IPS DF 6.9 (cell line): Measurements from ENCODE around the gene ANKS1B.
"Not testable (repeated sequence)": the region's sequence is repeated elsewhere in the genome, so short reads cannot be mapped to it uniquely, and the experiment has no call there.

Source experiments
- DNase-seq: peaks from one replicate; pipeline ENCODE4 v3.0.0-alpha.2; 2013; ENCODE audit warnings: low read depth, low spot score
- H3K27ac ChIP-seq: one replicate; pipeline ENCODE4 v1.5.1; 2013; ENCODE audit warnings: low read length, control low read depth
- H3K27me3 ChIP-seq: 2 replicates; pipeline ENCODE4 v1.6.1; 2013; ENCODE audit warnings: mild to moderate bottlenecking, low read length; ENCODE audit not compliant: control insufficient read depth, insufficient read depth
- H3K36me3 ChIP-seq: 2 replicates; pipeline ENCODE4 v1.6.1; 2013; ENCODE audit warnings: low read length; ENCODE audit not compliant: control insufficient read depth, insufficient read depth
- H3K4me1 ChIP-seq: 2 replicates; pipeline ENCODE4 v1.6.1; 2013; ENCODE audit warnings: low read length; ENCODE audit not compliant: control insufficient read depth, insufficient read depth
- H3K4me3 ChIP-seq: 2 replicates; pipeline ENCODE4 v1.5.1; 2013; ENCODE audit warnings: mild to moderate bottlenecking, low read length
- H3K9me3 ChIP-seq: 2 replicates; pipeline ENCODE4 v1.6.1; 2013; ENCODE audit warnings: low read length, inconsistent platforms; ENCODE audit not compliant: control insufficient read depth, insufficient read depth
- WGBS: extraction: QIAGEN DNeasy Blood & Tissue Kit; methylation state at CpG from one replicate; pipeline ENCODE4 v1.1.7; 2013; ENCODE audit warnings: mixed read lengths, missing lambda C conversion rate; ENCODE audit not compliant: insufficient read length, insufficient coverage; 5-methylcytosine and 5-hydroxymethylcytosine counted together

ANKS1B gene

GRCh38 chr12:99721715-99722275 lies 262.9 kb downstream of the ANKS1B start:
- H3K4me3 ChIP-seq, result no peak overlapping the region
- no peaks in the 10 kb centered on the region for H3K4me1 ChIP-seq
- no CpG with 5 or more reads among the region's 2 CpGs for WGBS
- H3K27ac ChIP-seq, result no peak overlapping the region
- H3K27me3 ChIP-seq, result no peaks in the 10 kb centered on the region
- DNase-seq, result no peak
- H3K9me3 ChIP-seq, result no peaks in the 10 kb centered on the region
- no peaks in the 10 kb centered on the region for H3K36me3 ChIP-seq

- H3K4me1 ChIP-seq, H3K4me3 ChIP-seq, H3K9me3 ChIP-seq, H3K36me3 ChIP-seq, H3K27ac ChIP-seq, DNase-seq, H3K27me3 ChIP-seq: not testable (repeated sequence)
- WGBS, result no CpG with 5 or more reads among the region's 4 CpGs
These were observed 264.7 kb downstream of the ANKS1B start for GRCh38 chr12:99720083-99720465.

GRCh38 chr12:99719411-99720082 lies 265.2 kb downstream of the ANKS1B start:
- DNase-seq, H3K4me3 ChIP-seq, H3K27me3 ChIP-seq, H3K27ac ChIP-seq, H3K36me3 ChIP-seq, H3K9me3 ChIP-seq, H3K4me1 ChIP-seq: not testable (repeated sequence)
- no CpG with 5 or more reads among the region's 8 CpGs for WGBS

GRCh38 chr12:99715841-99716510 lies 268.8 kb downstream of the ANKS1B start:
- not testable (repeated sequence) for H3K27ac ChIP-seq, H3K4me3 ChIP-seq, DNase-seq, H3K36me3 ChIP-seq, H3K27me3 ChIP-seq, H3K9me3 ChIP-seq, H3K4me1 ChIP-seq
- no CpG with 5 or more reads among the region's 16 CpGs for WGBS

- DNase-seq, H3K27me3 ChIP-seq, H3K4me1 ChIP-seq, H3K27ac ChIP-seq, H3K36me3 ChIP-seq, H3K4me3 ChIP-seq, H3K9me3 ChIP-seq: not testable (repeated sequence)
- WGBS, result no CpG with 5 or more reads among the region's 4 CpGs
These were observed 269.8 kb downstream of the ANKS1B start for GRCh38 chr12:99714921-99715320.

GRCh38 chr12:99713946-99714520 lies 270.7 kb downstream of the ANKS1B start:
- Histone ChIP-seq H3K9me3 (no peaks in the 10 kb centered on the region), H3K36me3 (no peaks in the 10 kb centered on the region), H3K4me1 (no peaks in the 10 kb centered on the region), H3K27me3 (no peaks in the 10 kb centered on the region), H3K27ac (no peak overlapping the region), H3K4me3 (no peak overlapping the region)
- no CpG with 5 or more reads among the region's 3 CpGs for WGBS
- no peak for DNase-seq

- no peaks in the 10 kb centered on the region for H3K9me3 ChIP-seq
- H3K27me3 ChIP-seq, result no peaks in the 10 kb centered on the region
- no peak for DNase-seq
- H3K4me1 ChIP-seq, result no peaks in the 10 kb centered on the region
- H3K27ac ChIP-seq, result no peak overlapping the region
- H3K36me3 ChIP-seq, result no peaks in the 10 kb centered on the region
- no peak overlapping the region for H3K4me3 ChIP-seq
These were observed 272.5 kb downstream of the ANKS1B start for GRCh38 chr12:99712281-99712680.

GRCh38 chr12:99711246-99711645 lies 273.5 kb downstream of the ANKS1B start:
- Histone ChIP-seq H3K27me3 (no peaks in the 10 kb centered on the region), H3K27ac (no peak overlapping the region), H3K4me1 (no peaks in the 10 kb centered on the region), H3K4me3 (no peak overlapping the region), H3K36me3 (no peaks in the 10 kb centered on the region), H3K9me3 (no peaks in the 10 kb centered on the region)
- DNase-seq, result no peak
- WGBS, result no CpG with 5 or more reads among the region's 1 CpG

GRCh38 chr12:99709619-99710018 lies 275.1 kb downstream of the ANKS1B start:
- DNase-seq, result no peak
- H3K27ac ChIP-seq, result no peak overlapping the region
- H3K4me1 ChIP-seq, result no peaks in the 10 kb centered on the region
- H3K36me3 ChIP-seq, result no peaks in the 10 kb centered on the region
- H3K9me3 ChIP-seq, result no peaks in the 10 kb centered on the region
- no peaks in the 10 kb centered on the region for H3K27me3 ChIP-seq
- no peak overlapping the region for H3K4me3 ChIP-seq

GRCh38 chr12:99709116-99709515 lies 275.6 kb downstream of the ANKS1B start:
- Histone ChIP-seq H3K4me1 (no peaks in the 10 kb centered on the region), H3K27ac (no peak overlapping the region), H3K27me3 (no peaks in the 10 kb centered on the region), H3K4me3 (no peak overlapping the region), H3K9me3 (no peaks in the 10 kb centered on the region), H3K36me3 (no peaks in the 10 kb centered on the region)
- DNase-seq, result no peak
- WGBS, result no CpG with 5 or more reads among the region's 3 CpGs
